ENCODE measurements around the gene UBXN1.

DNA sequence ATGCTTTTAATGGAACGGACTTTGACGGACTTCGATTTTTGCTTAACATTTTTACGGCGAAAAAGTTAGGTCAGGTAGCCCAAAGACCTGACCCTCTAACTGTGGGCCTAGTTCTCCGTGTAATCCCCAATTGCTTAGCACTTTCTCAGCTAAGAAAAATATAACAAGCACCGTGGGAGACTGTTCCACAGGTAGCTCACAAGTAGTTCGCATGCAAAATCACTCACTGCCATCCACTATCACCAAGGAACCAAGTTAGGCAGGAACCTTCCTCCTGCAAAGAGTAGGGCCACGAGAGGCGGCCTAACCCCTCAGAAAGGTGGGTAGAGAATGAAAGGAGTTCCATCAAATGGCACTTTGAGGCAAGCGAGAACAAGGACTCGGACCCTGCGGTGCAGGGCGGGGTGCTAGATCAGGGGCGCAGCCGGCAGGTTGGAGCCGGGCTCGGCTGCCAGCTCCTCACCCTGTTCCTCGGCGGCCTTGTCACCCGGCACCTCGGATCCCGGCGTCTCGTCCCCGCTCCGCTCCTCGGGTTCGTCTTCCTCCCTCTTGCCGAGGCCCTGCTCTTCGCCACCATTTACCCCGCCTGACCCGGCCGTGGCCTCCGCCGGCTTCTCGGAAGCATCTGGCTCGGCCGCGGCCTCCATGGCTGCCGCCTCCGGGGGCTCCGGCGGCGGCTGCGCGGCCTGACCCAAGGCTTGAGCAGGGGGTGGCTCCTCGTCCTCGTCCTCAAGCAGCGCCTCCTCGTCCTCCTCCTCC lies 47.5 kb upstream of the UBXN1 start:
- no peak for TF ChIP-seq POLR2A (IDR thresholded peaks at IDR 0.05)
- TF ChIP-seq, protein P1, sequence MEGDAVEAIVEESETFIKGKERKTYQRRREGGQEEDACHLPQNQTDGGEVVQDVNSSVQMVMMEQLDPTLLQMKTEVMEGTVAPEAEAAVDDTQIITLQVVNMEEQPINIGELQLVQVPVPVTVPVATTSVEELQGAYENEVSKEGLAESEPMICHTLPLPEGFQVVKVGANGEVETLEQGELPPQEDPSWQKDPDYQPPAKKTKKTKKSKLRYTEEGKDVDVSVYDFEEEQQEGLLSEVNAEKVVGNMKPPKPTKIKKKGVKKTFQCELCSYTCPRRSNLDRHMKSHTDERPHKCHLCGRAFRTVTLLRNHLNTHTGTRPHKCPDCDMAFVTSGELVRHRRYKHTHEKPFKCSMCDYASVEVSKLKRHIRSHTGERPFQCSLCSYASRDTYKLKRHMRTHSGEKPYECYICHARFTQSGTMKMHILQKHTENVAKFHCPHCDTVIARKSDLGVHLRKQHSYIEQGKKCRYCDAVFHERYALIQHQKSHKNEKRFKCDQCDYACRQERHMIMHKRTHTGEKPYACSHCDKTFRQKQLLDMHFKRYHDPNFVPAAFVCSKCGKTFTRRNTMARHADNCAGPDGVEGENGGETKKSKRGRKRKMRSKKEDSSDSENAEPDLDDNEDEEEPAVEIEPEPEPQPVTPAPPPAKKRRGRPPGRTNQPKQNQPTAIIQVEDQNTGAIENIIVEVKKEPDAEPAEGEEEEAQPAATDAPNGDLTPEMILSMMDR (IDR thresholded peaks at IDR 0.05): no peak
- no peak for TF ChIP-seq POLR2AphosphoS5 (IDR thresholded peaks at IDR 0.05)
